GM19023 (cell line): ENCODE measurements around the gene ZNF700.
A peak's percentile ranks its signal among the peaks of the same experiment; 100 is the strongest.
"Not testable (repeated sequence)": the region's sequence is repeated elsewhere in the genome, so short reads cannot be mapped to it uniquely, and the experiment has no call there.

Experiments
- ATAC-seq: cut with Tn5 transposase; IDR thresholded peaks from one replicate; pipeline ENCODE4 v1.9.1; 2021; ENCODE audit warnings: mild to moderate bottlenecking, moderate library complexity; ENCODE audit not compliant: unreplicated experiment

The ZNF700 gene

GRCh38 chr19:11935829-11936228 is 10.9 kb downstream of the ZNF700 start:
- ATAC-seq: not testable (repeated sequence)

DNA sequence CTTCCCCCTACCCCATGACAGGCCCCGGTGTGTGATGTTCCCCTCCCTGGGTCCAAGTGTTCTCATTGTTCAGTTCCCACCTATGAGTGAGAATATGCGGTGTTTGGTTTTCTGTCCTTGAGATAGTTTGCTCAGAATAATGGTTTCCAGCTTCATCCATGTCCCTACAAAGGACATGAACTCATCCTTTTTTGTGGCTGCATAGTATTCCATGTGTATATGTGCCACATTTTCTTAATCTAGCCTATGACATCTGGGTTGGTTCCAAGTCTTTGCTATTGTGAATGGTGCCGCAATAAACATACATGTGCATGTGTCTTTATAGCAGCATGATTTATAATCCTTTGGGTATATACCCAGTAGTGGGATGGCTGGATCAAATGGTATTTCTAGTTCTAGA is 13.5 kb downstream of the ZNF700 start:
- not testable (repeated sequence) for ATAC-seq

- not testable (repeated sequence) for ATAC-seq
Measured at GRCh38 chr19:11941361-11941887, 16.5 kb downstream of the ZNF700 start.

- ATAC-seq: no peak
Measured at GRCh38 chr19:11942008-11942842, 17.3 kb downstream of the ZNF700 start.

DNA sequence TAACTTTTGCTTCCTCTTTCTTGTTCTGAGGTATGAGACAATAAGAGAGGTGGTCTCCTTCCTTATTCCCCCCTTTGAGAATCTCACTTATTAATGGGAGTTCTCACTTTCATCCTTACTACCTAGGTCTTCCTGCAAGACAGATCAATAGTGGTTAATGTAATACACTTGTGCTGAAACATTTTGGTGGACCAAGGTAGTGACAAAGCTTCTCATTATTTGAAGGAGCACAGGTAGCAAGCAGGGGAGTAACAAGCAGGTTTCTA is 17.9 kb downstream of the ZNF700 start:
- no peak for ATAC-seq

DNA sequence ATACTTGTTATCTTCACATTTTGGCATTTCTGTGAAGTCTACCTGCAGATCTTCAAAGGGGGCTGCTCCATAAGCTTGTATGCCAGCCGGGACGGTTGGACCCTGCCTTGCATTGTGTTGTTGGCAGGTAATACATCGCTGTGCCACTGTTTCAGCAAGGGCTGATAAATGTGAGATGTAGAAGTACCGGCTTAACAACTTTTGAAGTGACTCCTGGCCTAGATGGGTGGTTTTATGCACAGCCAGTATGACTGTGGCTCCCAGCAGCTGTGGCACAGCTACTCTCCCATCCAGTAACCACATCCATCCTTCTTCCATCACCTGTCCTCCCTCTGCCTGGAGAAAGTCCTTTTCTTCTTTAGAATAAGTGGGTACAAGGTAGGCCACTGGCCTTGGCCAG is 19.7 kb downstream of the ZNF700 start:
- no peak for ATAC-seq

DNA sequence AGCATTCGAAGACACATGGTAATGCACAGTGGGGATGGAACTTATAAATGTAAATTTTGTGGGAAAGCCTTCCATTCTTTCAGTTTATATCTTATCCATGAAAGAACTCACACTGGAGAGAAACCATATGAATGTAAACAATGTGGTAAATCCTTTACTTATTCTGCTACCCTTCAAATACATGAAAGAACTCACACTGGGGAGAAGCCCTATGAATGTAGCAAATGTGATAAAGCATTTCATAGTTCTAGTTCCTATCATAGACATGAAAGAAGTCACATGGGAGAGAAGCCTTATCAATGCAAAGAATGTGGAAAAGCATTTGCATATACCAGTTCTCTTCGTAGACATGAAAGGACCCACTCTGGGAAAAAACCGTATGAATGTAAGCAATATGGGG is 23.7 kb downstream of the ZNF700 start:
- ATAC-seq: no peak

GRCh38 chr19:11949201-11949600 is 24.3 kb downstream of the ZNF700 start:
- ATAC-seq: no peak

DNA sequence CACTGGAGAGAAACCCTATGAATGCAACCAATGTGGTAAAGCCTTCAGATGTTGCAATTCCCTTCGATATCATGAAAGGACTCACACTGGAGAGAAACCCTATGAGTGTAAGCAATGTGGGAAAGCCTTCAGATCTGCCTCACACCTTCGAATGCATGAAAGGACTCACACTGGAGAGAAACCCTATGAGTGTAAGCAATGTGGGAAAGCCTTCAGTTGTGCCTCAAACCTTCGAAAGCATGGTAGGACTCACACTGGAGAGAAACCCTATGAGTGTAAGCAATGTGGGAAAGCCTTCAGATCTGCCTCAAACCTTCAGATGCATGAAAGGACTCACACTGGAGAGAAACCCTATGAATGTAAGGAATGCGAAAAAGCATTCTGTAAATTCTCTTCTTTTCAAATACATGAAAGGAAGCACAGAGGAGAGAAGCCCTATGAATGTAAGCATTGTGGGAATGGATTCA is 24.7 kb downstream of the ZNF700 start:
- ATAC-seq: not testable (repeated sequence)

DNA sequence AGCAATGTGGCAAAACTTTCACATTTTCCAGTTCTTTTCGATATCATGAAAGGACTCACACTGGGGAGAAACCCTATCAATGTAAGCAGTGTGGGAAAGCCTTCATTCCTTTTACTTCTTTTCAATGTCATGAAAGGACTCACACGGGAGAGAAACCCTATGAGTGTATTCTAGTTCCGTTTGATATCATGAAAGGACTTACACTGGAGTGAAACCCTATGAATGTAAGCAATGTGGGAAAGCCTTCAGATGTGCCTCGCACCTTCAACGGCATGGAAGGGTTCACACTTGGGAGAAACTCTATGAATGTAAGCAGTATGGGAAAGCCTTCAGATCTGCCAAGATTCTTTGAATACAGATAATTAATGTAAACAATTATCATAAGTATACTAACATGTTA is 25.4 kb downstream of the ZNF700 start:
- no peak for ATAC-seq

GRCh38 chr19:11963566-11964355 is 38.9 kb downstream of the ZNF700 start:
- ATAC-seq: no peak

- ATAC-seq: no peak
Measured at GRCh38 chr19:11964496-11964857, 39.6 kb downstream of the ZNF700 start.

DNA sequence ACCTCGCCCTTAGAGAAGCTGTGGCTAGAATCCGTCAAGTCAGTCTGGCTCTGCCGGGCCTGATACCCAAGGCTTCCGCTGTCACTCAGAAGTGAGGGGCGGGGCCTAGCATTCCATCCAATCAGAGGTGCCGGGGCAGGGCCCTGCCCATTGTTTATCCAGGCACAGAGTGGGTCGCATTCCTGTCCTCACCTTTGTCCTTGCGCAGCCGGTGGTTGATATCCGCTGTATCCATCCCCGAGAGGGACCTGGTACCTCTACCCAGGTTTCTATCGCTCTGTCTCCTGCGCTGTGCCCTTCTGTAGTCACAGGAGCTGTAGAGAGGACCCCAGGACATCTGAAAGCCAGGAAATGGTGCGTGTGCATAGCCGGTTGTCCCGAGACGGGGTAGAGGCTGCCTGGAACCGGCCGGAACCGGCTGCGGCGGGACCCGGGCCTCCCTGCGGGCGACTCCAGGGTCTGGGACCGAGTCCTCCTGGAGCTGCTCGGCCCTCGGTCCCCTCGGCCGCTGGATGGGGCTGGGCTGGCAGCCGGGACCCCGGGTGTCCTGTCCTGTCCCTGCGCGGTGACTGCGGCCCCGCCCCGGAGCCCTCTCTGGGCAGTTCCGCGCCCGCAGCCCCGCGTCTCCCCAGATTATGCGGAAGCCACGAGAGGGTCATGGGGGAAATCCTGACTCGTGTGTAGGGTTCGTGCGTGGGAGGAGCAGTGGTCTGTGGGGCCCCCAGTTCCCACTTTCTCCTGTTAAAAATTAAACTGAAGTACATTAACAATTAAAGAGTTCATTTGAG is 40.1 kb downstream of the ZNF700 start, which contains the start of gene ZNF763:
ZNF763 (plus strand) TSS at position 183 of the 788 bp plus-strand sequence; CDS start at position 352, 169 bp downstream.
- ATAC-seq: peak; percentile 87

- ATAC-seq: no peak
Measured at GRCh38 chr19:11970174-11970573, 45.3 kb downstream of the ZNF700 start.

DNA sequence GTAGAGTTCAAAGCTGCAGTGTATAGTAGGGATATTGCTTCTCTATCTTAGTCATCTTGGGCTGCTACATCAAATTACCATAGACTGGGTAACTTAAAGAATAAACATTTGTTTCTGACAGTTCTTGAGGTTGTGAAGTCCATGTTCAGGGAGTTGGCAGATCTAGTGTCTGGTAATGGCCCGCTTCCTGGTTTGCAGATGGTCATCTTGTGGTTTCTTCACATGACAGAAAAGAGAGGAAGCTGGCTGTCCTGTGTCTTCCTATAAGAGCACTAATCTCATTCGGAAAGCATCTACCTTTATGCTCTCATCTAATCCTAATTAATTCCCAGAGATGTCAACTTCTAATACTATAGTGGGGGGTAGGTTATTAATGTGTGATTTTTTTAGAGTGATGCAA is 46.1 kb downstream of the ZNF700 start:
- ATAC-seq: no peak

- ATAC-seq: no peak
Measured at GRCh38 chr19:11973019-11973810, 48.3 kb downstream of the ZNF700 start.

GRCh38 chr19:11978492-11979100 is 53.7 kb downstream of the ZNF700 start:
- ATAC-seq: no peak

- no peak for ATAC-seq
Measured at GRCh38 chr19:11979527-11979926, 54.6 kb downstream of the ZNF700 start.

GRCh38 chr19:11982526-11982925 is 57.6 kb downstream of the ZNF700 start:
- ATAC-seq: no peak

GRCh38 chr19:11984986-11985385 is 60.1 kb downstream of the ZNF700 start:
- ATAC-seq: no peak
